Loucy (cell line): ENCODE data around the gene UPP1.

Source experiments
- H2AFZ ChIP-seq: fragments of 200-600 bp; sonication (generic); 2 replicates; pipeline ENCODE4 v1.6.0; 2016; ENCODE audit warnings: antibody characterized with exemption, mild to moderate bottlenecking, low read length, moderate library complexity
- H3F3A ChIP-seq: fragments of 200-600 bp; 2 replicates; pipeline ENCODE4 v1.6.0; 2016; ENCODE audit warnings: antibody characterized with exemption, low read depth, mild to moderate bottlenecking
- H3K27me3 ChIP-seq: fragments of 200-600 bp; sonication (generic); 2 replicates; pipeline ENCODE4 v1.6.1; 2014; ENCODE audit warnings: low read length, mild to moderate bottlenecking; ENCODE audit not compliant: insufficient read depth, poor library complexity, severe bottlenecking
- H3K36me3 ChIP-seq: fragments of 200-600 bp; sonication (generic); 2 replicates; pipeline ENCODE4 v1.6.1; 2016; ENCODE audit warnings: low read length; ENCODE audit not compliant: insufficient read depth
- H3K4me1 ChIP-seq: fragments of 200-600 bp; sonication (generic); 2 replicates; pipeline ENCODE4 v1.5.1; 2014; ENCODE audit warnings: low read length, mild to moderate bottlenecking; ENCODE audit not compliant: insufficient read depth, poor library complexity, severe bottlenecking
- H3K4me2 ChIP-seq: fragments of 200-600 bp; sonication (generic); 2 replicates; pipeline ENCODE4 v1.6.0; 2014; ENCODE audit warnings: antibody characterized with exemption, low read length, low read depth, mild to moderate bottlenecking; ENCODE audit not compliant: poor library complexity, severe bottlenecking
- H3K4me3 ChIP-seq: fragments of 200-600 bp; sonication (generic); 2 replicates; pipeline ENCODE4 v1.5.1; 2014; ENCODE audit warnings: low read length, mild to moderate bottlenecking, mixed read lengths; ENCODE audit not compliant: poor library complexity, severe bottlenecking
- H3K79me2 ChIP-seq: fragments of 200-600 bp; sonication (generic); 2 replicates; pipeline ENCODE4 v1.6.1; 2014; ENCODE audit warnings: low read length; ENCODE audit not compliant: insufficient read depth
- H3K9ac ChIP-seq: fragments of 200-600 bp; sonication (generic); 2 replicates; pipeline ENCODE4 v1.6.0; 2014; ENCODE audit warnings: mild to moderate bottlenecking, low read depth, low read length, moderate library complexity; ENCODE audit not compliant: poor library complexity, severe bottlenecking
- H3K9me2 ChIP-seq: fragments of 200-600 bp; sonication (generic); replicated peaks from 2 replicates; pipeline ENCODE4 v1.6.1; 2016; ENCODE audit warnings: low read depth, low read length, mixed read lengths
- H3K9me3 ChIP-seq: fragments of 200-600 bp; sonication (generic); 2 replicates; pipeline ENCODE4 v1.6.1; 2014; ENCODE audit warnings: mild to moderate bottlenecking, antibody characterized with exemption, low read length, low read depth; ENCODE audit not compliant: insufficient read depth
- H4K20me1 ChIP-seq: fragments of 200-600 bp; sonication (generic); 2 replicates; pipeline ENCODE4 v1.6.0; 2014; ENCODE audit warnings: antibody characterized with exemption, low read length, mild to moderate bottlenecking; ENCODE audit not compliant: insufficient read depth, poor library complexity, severe bottlenecking
- CTCF ChIP-seq: fragments of 200-600 bp; sonication (generic); conservative IDR thresholded peaks from 2 replicates; pipeline ENCODE4 v1.5.1; 2014; ENCODE audit warnings: mild to moderate bottlenecking, antibody characterized with exemption, low read length
- EZH2phosphoT487 ChIP-seq: fragments of 200-600 bp; IDR thresholded peaks from 2 replicates; pipeline ENCODE4 v1.6.1; 2018; ENCODE audit warnings: antibody characterized with exemption, mild to moderate bottlenecking, moderate library complexity, borderline replicate concordance

Gene UPP1

GRCh38 chr7:48107926-48108472 lies 18.9 kb downstream of the UPP1 start:
- Histone ChIP-seq H4K20me1 (no peaks in the 10 kb centered on the region), H3K4me2 (no peak overlapping the region), H2AFZ (no peak overlapping the region), H3K27me3 (no peaks in the 10 kb centered on the region), H3K36me3 (no peaks in the 10 kb centered on the region), H3K79me2 (no peaks in the 10 kb centered on the region), H3K9ac (no peak overlapping the region), H3F3A (no peaks in the 10 kb centered on the region), H3K4me3 (no peak overlapping the region), H3K4me1 (no peaks in the 10 kb centered on the region), H3K9me3 (no peaks in the 10 kb centered on the region), H3K9me2 (no peaks in the 10 kb centered on the region)
- no peak for TF ChIP-seq EZH2phosphoT487
- TF ChIP-seq CTCF: no peak

GRCh38 chr7:48108959-48109847 lies 20.1 kb downstream of the UPP1 start:
- TF ChIP-seq EZH2phosphoT487 (no peak), CTCF (no peak)
- H3K9me3 ChIP-seq: no peaks in the 10 kb centered on the region
- no peaks in the 10 kb centered on the region for H3K9me2 ChIP-seq
- H3K27me3 ChIP-seq: no peaks in the 10 kb centered on the region
- H3K4me2 ChIP-seq: no peak overlapping the region
- H3K4me1 ChIP-seq: no peaks in the 10 kb centered on the region
- H3K4me3 ChIP-seq: no peak overlapping the region
- H3K79me2 ChIP-seq: no peaks in the 10 kb centered on the region
- no peaks in the 10 kb centered on the region for H3F3A ChIP-seq
- H2AFZ ChIP-seq: no peak overlapping the region
- H3K36me3 ChIP-seq: no peaks in the 10 kb centered on the region
- no peak overlapping the region for H3K9ac ChIP-seq
- H4K20me1 ChIP-seq: no peaks in the 10 kb centered on the region

GRCh38 chr7:48109848-48110663 lies 21.0 kb downstream of the UPP1 start:
- Histone ChIP-seq H3F3A (no peaks in the 10 kb centered on the region), H3K9ac (no peak overlapping the region), H3K4me3 (no peak overlapping the region), H4K20me1 (no peaks in the 10 kb centered on the region), H3K4me2 (no peak overlapping the region), H3K79me2 (no peaks in the 10 kb centered on the region), H3K4me1 (no peaks in the 10 kb centered on the region), H3K27me3 (no peaks in the 10 kb centered on the region), H2AFZ (no peak overlapping the region), H3K9me2 (no peaks in the 10 kb centered on the region), H3K36me3 (no peaks in the 10 kb centered on the region), H3K9me3 (no peaks in the 10 kb centered on the region)
- TF ChIP-seq EZH2phosphoT487 (no peak), CTCF (peak; percentile 96)
